Measurements from ENCODE around the gene DAPK2. TPM values are rescaled to one million over a fixed set of nuclear protein-coding genes. Genes with fewer than 3 reads are reported as not detected.
A peak's percentile ranks its signal among the peaks of the same experiment; 100 is the strongest.

The DAPK2 gene
- total and polyA plus RNA-seq, 2 of the 4 experiments (the other 2 are of a cell fraction) = 0.34 to 0.36 TPM

GRCh38 chr15:64072812-64073211 lies 26.5 kb upstream of the DAPK2 start:
- no peak overlapping the region for H2AK5ac ChIP-seq (ENCODE audit: low read depth, low read length)
- H3K4me1 ChIP-seq (ENCODE audit: control insufficient read depth, insufficient read depth, low read length) = peaks cover 15% of the 10 kb centered on the region
- peaks cover 7% of the 10 kb centered on the region; the same call in 1 of the 2 replicates for H4K20me1 ChIP-seq (ENCODE audit: insufficient read depth, low read length)
- no peak overlapping the region for H2BK15ac ChIP-seq (ENCODE audit: low read depth, low read length)
- H3K9ac ChIP-seq (ENCODE audit: low read depth, low read length) = no peak overlapping the region
- H3K36me3 ChIP-seq (ENCODE audit: control insufficient read depth, insufficient read depth, low read length) = peaks cover 4% of the 10 kb centered on the region; the same call in 1 of the 2 replicates
- no peak overlapping the region for H2BK120ac ChIP-seq (ENCODE audit: low read depth, low read length)
- H2BK20ac ChIP-seq (ENCODE audit: low read depth, low read length) = no peak overlapping the region
- H3K56ac ChIP-seq (ENCODE audit: extremely low read depth, insufficient read depth, low read length) = no peak overlapping the region
- H3K4me3 ChIP-seq (ENCODE audit: insufficient read depth, low read depth, low read length) = no peak overlapping the region
- H3K14ac ChIP-seq (replicated peaks; ENCODE audit: low read depth, low read length) = no peak overlapping the region
- intact Hi-C loops (cut with micrococcal nuclease) (loop anchor here (10.0 kb wide), 1 partner anchor 778 kb away; no protein-coding TSS in a partner anchor), in situ Hi-C loops (cut with MboI; ENCODE audit: low sequenced_read_pairs) (loop anchor here (25.0 kb wide), 2 partner anchors 436 to 786 kb away; partner anchors contain the start of gene APH1B), dilution Hi-C loops (cut with HindIII; ENCODE audit: low sequenced_read_pairs, unreplicated experiment) (no loop called here)
- no peak overlapping the region for H2AFZ ChIP-seq (replicated peaks; ENCODE audit: low read length, poor library complexity)
- no peak for TF ChIP-seq RAD21 (IDR thresholded peaks at IDR 0.05; ENCODE audit: low read length)
- no peak for TF ChIP-seq BHLHE40 (IDR thresholded peaks at IDR 0.05; ENCODE audit: low read depth, low read length)
- TF ChIP-seq CHD1 (IDR thresholded peaks at IDR 0.05; ENCODE audit: low read depth, low read length) = no peak
- TF ChIP-seq, protein P1, sequence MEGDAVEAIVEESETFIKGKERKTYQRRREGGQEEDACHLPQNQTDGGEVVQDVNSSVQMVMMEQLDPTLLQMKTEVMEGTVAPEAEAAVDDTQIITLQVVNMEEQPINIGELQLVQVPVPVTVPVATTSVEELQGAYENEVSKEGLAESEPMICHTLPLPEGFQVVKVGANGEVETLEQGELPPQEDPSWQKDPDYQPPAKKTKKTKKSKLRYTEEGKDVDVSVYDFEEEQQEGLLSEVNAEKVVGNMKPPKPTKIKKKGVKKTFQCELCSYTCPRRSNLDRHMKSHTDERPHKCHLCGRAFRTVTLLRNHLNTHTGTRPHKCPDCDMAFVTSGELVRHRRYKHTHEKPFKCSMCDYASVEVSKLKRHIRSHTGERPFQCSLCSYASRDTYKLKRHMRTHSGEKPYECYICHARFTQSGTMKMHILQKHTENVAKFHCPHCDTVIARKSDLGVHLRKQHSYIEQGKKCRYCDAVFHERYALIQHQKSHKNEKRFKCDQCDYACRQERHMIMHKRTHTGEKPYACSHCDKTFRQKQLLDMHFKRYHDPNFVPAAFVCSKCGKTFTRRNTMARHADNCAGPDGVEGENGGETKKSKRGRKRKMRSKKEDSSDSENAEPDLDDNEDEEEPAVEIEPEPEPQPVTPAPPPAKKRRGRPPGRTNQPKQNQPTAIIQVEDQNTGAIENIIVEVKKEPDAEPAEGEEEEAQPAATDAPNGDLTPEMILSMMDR (conservative IDR thresholded peaks at IDR 0.05; ENCODE audit: low read depth, low read length) = no peak
- TF ChIP-seq, protein P2, sequence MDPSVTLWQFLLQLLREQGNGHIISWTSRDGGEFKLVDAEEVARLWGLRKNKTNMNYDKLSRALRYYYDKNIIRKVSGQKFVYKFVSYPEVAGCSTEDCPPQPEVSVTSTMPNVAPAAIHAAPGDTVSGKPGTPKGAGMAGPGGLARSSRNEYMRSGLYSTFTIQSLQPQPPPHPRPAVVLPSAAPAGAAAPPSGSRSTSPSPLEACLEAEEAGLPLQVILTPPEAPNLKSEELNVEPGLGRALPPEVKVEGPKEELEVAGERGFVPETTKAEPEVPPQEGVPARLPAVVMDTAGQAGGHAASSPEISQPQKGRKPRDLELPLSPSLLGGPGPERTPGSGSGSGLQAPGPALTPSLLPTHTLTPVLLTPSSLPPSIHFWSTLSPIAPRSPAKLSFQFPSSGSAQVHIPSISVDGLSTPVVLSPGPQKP (IDR thresholded peaks at IDR 0.05; ENCODE audit: borderline replicate concordance, low read depth, low read length) = no peak
- no peak for TF ChIP-seq SMC3 (IDR thresholded peaks at IDR 0.05; ENCODE audit: low read depth, low read length)
- no peak for TF ChIP-seq RFX5 (IDR thresholded peaks at IDR 0.05; ENCODE audit: low read depth, low read length)
- TF ChIP-seq MAFK (IDR thresholded peaks at IDR 0.05; ENCODE audit: low read depth, low read length) = no peak
- TF ChIP-seq MXI1 (IDR thresholded peaks at IDR 0.05; ENCODE audit: borderline replicate concordance, low read depth, low read length) = no peak
- TF ChIP-seq POLR2A (IDR thresholded peaks at IDR 0.05; ENCODE audit: low read depth, low read length) = no peak
- TF ChIP-seq RCOR1 (IDR thresholded peaks at IDR 0.05; ENCODE audit: insufficient replicate concordance, low read length) = no peak
- TF ChIP-seq FOS (IDR thresholded peaks at IDR 0.05; ENCODE audit: low read depth, low read length) = no peak
- CTCF ChIA-PET = interaction anchor here (1.3 kb wide), 1 partner anchor 27 kb away, joined by 3 read pairs; the partner anchor contains the start of gene DAPK2
- peaks cover 0 to 18% of the 10 kb centered on the region in 2 experiments; a peak in 3 of 4 replicates for H3K79me1 ChIP-seq (ENCODE audit: low read depth in 1 of 2, low read length in 2 of 2)
- peak overlapping the region; percentile 23; the same call in 1 of the 2 replicates for H3K4me2 ChIP-seq (ENCODE audit: low read depth, low read length)
- no peak overlapping the region for H4K91ac ChIP-seq (ENCODE audit: insufficient read depth, low read depth, low read length)
- ATAC-seq (ENCODE audit: low read depth) = no peak
- 0 out of 2 replicates have a peak overlapping the region, but pooled peaks have one; percentile 43 for H3K27ac ChIP-seq (ENCODE audit: insufficient read depth, low read length)
- no TSS peak for BruUV-seq (replicated peaks)
- H3K4ac ChIP-seq (ENCODE audit: low read depth, low read length) = no peak overlapping the region
- H4K8ac ChIP-seq (ENCODE audit: low read depth in 2 of 2, low read length in 2 of 2) = no peak overlapping the region
- WGBS, 2 experiments (ENCODE audit: extremely low coverage in 2 of 2, insufficient read length in 1 of 2) = no CpG with 5 or more reads among the region's 2 CpGs
- no peaks in the 10 kb centered on the region for H3K9me3 ChIP-seq (ENCODE audit: control insufficient read depth, insufficient read depth, low read length)
- H3K23ac ChIP-seq (ENCODE audit: low read depth, low read length) = no peak overlapping the region; the same call in 1 of the 2 replicates
- H3K18ac ChIP-seq (ENCODE audit: low read depth, low read length) = peak overlapping the region; percentile 36; the same call in 1 of the 2 replicates
- no peak for DNase-seq
- H3K9me1 ChIP-seq (ENCODE audit: insufficient read depth, low read length) = peaks cover 11% of the 10 kb centered on the region
- no peak overlapping the region; the same call in 1 of the 2 replicates for H4K5ac ChIP-seq (ENCODE audit: low read depth, low read length)
- H2AK9ac ChIP-seq (replicated peaks; ENCODE audit: low read depth, low read length, poor library complexity) = no peak overlapping the region
- H2BK5ac ChIP-seq (ENCODE audit: low read depth, low read length, poor library complexity, severe bottlenecking) = no peak overlapping the region
- no peaks in the 10 kb centered on the region for H3K27me3 ChIP-seq (ENCODE audit: control insufficient read depth, insufficient read depth, low read length)
- POLR2A ChIA-PET (ENCODE audit: unreplicated experiment) = no interaction called here
